GM18507 (cell line): ENCODE measurements around the gene SMIM45.
A peak's percentile ranks its signal among the peaks of the same experiment; 100 is the strongest.

ENCODE experiments used
- DNase-seq: peaks from one replicate; pipeline ENCODE4 v3.0.0; 2011; ENCODE audit warnings: low read depth; ENCODE audit not compliant: insufficient read length; ENCODE audit errors: extremely low spot score
- FAIRE-seq: peaks from 2 replicates; lab custom pipeline; 2011; peaks lifted over from hg19 to GRCh38; lab: Jason Lieb, UNC

SMIM45 gene

GRCh38 chr22:41951898-41952474 is at the start of gene SMIM45:
SMIM45 (plus strand) TSS chr22:41952150.
- no peak for DNase-seq
- no peak for FAIRE-seq

DNA sequence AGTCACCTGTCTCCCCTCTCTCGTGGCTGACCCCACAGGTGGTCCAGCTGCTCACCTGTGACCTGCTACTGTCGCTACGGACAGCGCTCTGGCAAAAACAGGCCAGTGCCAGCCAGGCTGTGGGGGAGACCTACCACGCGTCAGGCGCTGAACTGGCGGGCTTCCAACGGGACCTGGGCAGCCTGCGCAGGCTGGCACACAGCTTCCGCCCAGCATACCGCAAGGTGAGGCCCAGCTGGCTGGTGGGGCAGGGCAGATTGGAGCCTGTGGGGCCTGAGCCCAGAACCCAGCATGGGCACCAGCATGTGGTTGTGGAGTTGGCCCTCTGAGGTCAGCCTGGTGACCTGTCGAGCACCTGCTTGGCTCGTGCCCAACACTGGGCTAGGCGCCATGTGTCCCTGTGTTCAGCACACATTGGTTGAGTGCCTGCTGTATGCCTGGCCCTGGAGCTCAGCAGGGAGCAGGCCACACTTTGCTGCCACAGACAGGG is 49.0 kb upstream of the SMIM45 start:
- FAIRE-seq (no peak), DNase-seq (no peak)

GRCh38 chr22:41904450-41905410 is 47.2 kb upstream of the SMIM45 start:
- FAIRE-seq (no peak), DNase-seq (no peak)

- no peak for DNase-seq
- FAIRE-seq = no peak
Measured at GRCh38 chr22:41905411-41906202, 46.3 kb upstream of the SMIM45 start.

DNA sequence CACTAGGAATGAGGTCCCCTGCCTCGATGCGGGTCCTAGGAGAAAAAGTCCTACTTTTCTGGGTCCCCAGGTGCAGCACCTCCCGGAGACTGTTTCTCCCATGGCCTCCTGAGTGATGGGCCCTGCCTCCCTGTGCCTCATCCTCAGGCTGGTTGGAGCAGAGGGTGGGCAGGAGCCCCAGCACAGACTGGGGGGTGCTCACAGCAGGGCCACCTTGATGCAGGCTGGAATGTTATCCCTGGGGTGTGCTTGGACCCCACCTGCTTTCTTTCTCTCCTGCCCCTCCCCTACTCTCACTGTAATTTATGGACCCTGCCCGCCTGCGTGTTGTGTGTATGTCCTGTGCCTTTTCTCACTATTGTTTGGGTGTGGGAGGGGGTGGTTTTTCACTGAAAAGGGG is 45.1 kb upstream of the SMIM45 start:
- FAIRE-seq (no peak), DNase-seq (no peak)

DNA sequence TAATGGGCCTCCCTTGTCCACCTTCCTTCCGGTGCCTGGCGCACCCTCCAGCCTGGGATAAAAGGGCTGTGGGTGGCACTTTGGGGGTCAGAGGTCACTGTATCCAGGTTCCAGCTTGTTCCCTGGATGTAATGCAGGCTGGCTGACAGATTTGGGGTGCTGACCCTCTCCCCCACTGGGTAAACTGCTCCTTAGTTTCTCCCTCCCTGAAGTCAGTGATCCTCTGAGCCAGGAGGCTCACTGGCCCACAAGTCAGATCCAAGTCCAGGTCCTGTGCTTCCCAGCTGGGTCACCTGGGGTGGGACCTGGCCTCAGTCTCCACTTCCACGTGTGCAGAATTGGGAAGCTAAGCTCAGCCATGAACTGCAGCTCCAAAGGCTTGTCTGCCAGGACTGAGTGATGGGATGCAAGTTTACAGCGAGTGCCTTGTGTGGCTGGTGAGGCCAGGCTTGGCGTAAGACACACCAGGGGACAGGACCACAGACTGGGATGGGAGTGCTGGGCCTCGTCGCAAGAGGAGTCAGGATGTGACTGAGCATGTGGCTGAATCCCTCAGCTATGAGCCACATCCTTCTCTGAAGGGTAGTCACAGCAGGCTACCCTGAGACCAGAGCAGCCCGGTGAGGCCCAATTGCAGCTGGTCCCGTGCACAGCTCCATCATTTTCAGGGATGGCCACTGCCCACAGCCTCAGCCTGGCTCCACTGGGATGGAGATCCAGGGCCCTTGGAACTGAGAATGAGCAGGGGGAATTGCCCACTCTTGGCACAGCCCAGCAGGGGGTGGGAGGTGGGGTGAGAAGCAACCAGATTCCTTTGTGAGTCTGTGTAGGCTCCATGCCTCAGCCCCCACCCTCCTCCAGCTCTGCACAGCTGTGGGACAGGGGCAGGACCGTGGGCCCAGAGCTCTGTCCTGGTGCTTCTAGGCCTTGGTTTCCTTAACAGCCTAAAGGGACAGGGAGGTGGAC is 44.2 kb upstream of the SMIM45 start:
- DNase-seq = no peak
- FAIRE-seq = no peak

GRCh38 chr22:41908411-41909309 is 43.3 kb upstream of the SMIM45 start:
- FAIRE-seq (peak; percentile 52), DNase-seq (no peak)

- no peak for DNase-seq
- no peak for FAIRE-seq
Measured at GRCh38 chr22:41909310-41910049, 42.5 kb upstream of the SMIM45 start.

- DNase-seq (no peak), FAIRE-seq (no peak)
Measured at GRCh38 chr22:41910050-41911000, 41.6 kb upstream of the SMIM45 start.

DNA sequence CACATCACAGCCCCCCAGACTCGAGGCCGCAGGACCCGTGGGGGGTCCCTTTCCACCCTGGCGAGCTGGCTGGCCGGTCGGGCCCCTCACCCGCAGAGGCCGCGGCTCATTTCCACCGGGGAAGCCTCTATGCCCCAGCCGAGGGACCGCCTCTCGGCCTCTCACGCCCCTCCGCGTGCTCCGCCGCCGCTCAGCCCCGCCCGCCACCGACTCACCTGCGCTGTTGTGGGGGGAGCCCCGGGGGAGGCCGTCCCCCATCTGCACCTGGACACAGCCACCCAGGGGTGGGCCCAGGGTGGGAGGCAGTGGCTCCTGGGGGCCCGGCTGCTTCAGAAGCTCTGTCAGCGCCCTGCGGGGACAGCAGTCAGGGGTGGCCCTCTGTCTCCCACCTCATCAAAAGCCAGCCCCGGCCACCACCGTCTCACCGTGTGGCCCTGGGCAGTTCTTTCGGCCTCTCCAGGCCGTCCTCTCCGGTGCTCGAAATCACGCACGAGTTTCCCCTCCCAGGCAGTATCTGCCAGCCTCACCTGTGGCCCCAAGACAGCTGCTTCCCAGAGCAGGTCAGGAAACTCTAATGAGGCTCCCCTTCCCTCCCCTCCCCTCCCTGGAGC is 40.8 kb upstream of the SMIM45 start:
- no peak for FAIRE-seq
- DNase-seq = no peak

- no peak for DNase-seq
- no peak for FAIRE-seq
Measured at GRCh38 chr22:41912338-41913039, 39.5 kb upstream of the SMIM45 start.

GRCh38 chr22:41913040-41913719 is 38.8 kb upstream of the SMIM45 start:
- FAIRE-seq = no peak

DNA sequence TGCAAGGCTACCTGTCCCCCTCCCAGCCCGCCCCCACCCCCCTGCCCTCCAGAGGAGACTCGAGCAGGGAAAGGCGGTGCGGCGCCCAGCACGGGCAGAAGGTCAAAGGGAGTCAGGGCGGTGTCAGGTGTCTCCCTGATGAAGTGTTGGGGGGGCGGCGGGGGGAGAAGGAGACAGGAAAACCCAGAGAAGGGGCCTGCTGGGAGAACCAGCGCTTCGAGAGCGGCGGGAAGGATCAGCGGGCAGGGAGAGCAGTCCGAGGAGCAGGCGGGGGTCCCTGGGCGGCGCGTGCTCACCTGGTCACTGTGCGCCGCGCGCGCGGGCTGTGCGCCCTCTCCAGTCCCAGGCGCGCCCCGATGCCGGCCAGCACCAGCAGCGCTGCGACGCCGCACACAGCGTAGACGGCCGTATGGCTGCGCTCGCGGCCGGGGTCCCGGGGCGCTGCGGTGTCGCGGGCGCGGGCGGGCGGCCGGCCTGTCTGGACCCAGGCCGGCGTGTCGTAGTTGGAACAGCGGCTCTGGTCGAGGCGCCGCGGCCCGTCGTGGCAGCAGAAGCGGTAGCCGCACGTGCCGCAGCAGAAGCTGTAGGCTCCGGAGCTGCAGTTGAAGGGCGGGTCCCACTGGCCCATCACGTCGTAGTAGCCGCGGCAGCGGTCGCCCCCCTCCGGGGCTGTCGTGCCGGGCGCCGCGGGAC is 38.0 kb upstream of the SMIM45 start:
- FAIRE-seq = no peak
- no peak for DNase-seq

More at GRCh38 chr22:41913040-41913719, 38.8 kb upstream of the SMIM45 start:
- DNase-seq = no peak

DNA sequence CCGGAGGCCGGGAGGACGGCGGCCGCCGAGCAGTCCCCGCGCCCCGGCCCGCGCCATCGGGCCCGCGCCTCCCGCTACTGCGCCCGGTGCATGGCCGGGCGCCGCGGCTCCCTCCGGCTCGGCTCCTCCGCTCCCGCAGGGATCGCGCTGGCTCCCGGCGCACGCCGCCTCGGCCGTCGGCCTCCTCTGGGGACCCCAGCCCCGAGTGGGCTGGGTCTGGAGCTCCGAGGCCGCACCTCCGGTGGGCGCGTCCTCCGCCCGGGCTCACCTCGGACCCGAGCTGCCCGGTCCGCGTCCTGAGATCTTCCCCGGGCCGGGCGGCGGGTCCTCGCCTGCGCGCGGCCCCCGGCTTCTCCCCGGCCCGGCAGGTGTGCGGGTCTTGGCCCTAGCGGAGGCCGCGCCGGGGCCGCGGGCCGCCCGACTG is 37.3 kb upstream of the SMIM45 start:
- FAIRE-seq = no peak
- DNase-seq = no peak
